GM18909 (cell line): ENCODE results near the gene TPM1.
"Not testable (repeated sequence)": the region's sequence is repeated elsewhere in the genome, so short reads cannot be mapped to it uniquely, and the experiment has no call there.

ENCODE experiments used
- ATAC-seq: cut with Tn5 transposase; IDR thresholded peaks from one replicate; pipeline ENCODE4 v1.9.1; 2021; ENCODE audit warnings: mild to moderate bottlenecking; ENCODE audit not compliant: unreplicated experiment, poor library complexity

Gene TPM1

GRCh38 chr15:63090472-63090871 is 47.9 kb downstream of the TPM1 start:
- ATAC-seq, result no peak

GRCh38 chr15:63090887-63091286 is 48.3 kb downstream of the TPM1 start:
- ATAC-seq, result no peak

GRCh38 chr15:63091679-63092446 is 49.3 kb downstream of the TPM1 start:
- no peak for ATAC-seq

- peak; percentile 57 for ATAC-seq
Observed at GRCh38 chr15:63093486-63094205, 51.1 kb downstream of the TPM1 start.

- ATAC-seq, result no peak
Observed at GRCh38 chr15:63094495-63094931, 52.0 kb downstream of the TPM1 start.

GRCh38 chr15:63096178-63096577 is 53.6 kb downstream of the TPM1 start:
- no peak for ATAC-seq

GRCh38 chr15:63098901-63099300 is 56.4 kb downstream of the TPM1 start:
- ATAC-seq, result not testable (repeated sequence)

GRCh38 chr15:63099581-63099980 is 57.0 kb downstream of the TPM1 start:
- not testable (repeated sequence) for ATAC-seq

GRCh38 chr15:63103416-63103815 is 60.9 kb downstream of the TPM1 start:
- no peak for ATAC-seq

- no peak for ATAC-seq
Observed at GRCh38 chr15:63104727-63105126, 62.2 kb downstream of the TPM1 start.

- not testable (repeated sequence) for ATAC-seq
Observed at GRCh38 chr15:63105354-63105753, 62.8 kb downstream of the TPM1 start.

GRCh38 chr15:63107895-63108546 is 65.5 kb downstream of the TPM1 start:
- ATAC-seq, result no peak

GRCh38 chr15:63109498-63109897 is 67.0 kb downstream of the TPM1 start:
- ATAC-seq, result no peak

GRCh38 chr15:63109920-63110319 is 67.4 kb downstream of the TPM1 start:
- no peak for ATAC-seq

GRCh38 chr15:63110428-63111026 is 68.0 kb downstream of the TPM1 start:
- no peak for ATAC-seq

GRCh38 chr15:63111481-63111880 is 68.9 kb downstream of the TPM1 start:
- no peak for ATAC-seq

GRCh38 chr15:63112871-63113270 is 70.3 kb downstream of the TPM1 start:
- no peak for ATAC-seq

- no peak for ATAC-seq
Observed at GRCh38 chr15:63114465-63114864, 71.9 kb downstream of the TPM1 start.
